Activated naive CD8-positive, alpha-beta T cell treated with anti-CD3 and anti-CD28 coated beads, Interleukin-2, amount 10 ng/mL, durations not matched to agents 7 days and 5 days (primary cell): Measurements from ENCODE around the gene MYH6. TPM values are rescaled to one million over a fixed set of nuclear protein-coding genes. Genes with fewer than 3 reads are reported as not detected.

Experiments used
- ATAC-seq: fragments of 150-1000 bp; cut with Tn5 transposase; one replicate; pipeline ENCODE4 v1.10.0; 2021; ENCODE audit warnings: low read depth, moderate library complexity
- POLR2A ChIA-PET: fragments of 350-600 bp; sonication (Branson Sonifier 250); formaldehyde crosslinking; loops from one replicate; lab custom pipeline; 2021; ENCODE audit warnings: antibody characterized with exemption; lab: Charles Lee
- DNase-seq: peaks from one replicate; pipeline ENCODE4 v3.0.0; 2021
- H3K27ac Mint-ChIP-seq: one replicate; pipeline ENCODE4 v1.8.0; 2022; ENCODE audit warnings: mild to moderate bottlenecking, mixed read lengths
- H3K27me3 Mint-ChIP-seq: one replicate; pipeline ENCODE4 v1.8.0; 2022; ENCODE audit warnings: mild to moderate bottlenecking, moderate library complexity, mixed read lengths
- H3K36me3 Mint-ChIP-seq: one replicate; pipeline ENCODE4 v1.8.0; 2021; ENCODE audit warnings: mild to moderate bottlenecking, mixed read lengths
- H3K4me1 Mint-ChIP-seq: one replicate; pipeline ENCODE4 v1.8.0; 2021; ENCODE audit warnings: mixed read lengths
- H3K4me3 Mint-ChIP-seq: one replicate; pipeline ENCODE4 v1.8.0; 2022; ENCODE audit warnings: mild to moderate bottlenecking, moderate library complexity, mixed read lengths
- H3K9me3 Mint-ChIP-seq: one replicate; pipeline ENCODE4 v1.8.0; 2021; ENCODE audit warnings: mixed read lengths
- microRNA-seq: library from miRNA; unstranded; fragments of <30 nt; microRNA quantifications from one replicate; pipeline ENCODE4 v1.2.0, GENCODE V29; 2022
- total RNA-seq, 2 experiments: library from RNA; stranded (reverse); gene quantifications; one replicate each; pipeline ENCODE4 v1.2.3, GENCODE V29; 2021

MYH6 gene
- total RNA-seq, 2 experiments from 2014 or later, result not detected

DNA sequence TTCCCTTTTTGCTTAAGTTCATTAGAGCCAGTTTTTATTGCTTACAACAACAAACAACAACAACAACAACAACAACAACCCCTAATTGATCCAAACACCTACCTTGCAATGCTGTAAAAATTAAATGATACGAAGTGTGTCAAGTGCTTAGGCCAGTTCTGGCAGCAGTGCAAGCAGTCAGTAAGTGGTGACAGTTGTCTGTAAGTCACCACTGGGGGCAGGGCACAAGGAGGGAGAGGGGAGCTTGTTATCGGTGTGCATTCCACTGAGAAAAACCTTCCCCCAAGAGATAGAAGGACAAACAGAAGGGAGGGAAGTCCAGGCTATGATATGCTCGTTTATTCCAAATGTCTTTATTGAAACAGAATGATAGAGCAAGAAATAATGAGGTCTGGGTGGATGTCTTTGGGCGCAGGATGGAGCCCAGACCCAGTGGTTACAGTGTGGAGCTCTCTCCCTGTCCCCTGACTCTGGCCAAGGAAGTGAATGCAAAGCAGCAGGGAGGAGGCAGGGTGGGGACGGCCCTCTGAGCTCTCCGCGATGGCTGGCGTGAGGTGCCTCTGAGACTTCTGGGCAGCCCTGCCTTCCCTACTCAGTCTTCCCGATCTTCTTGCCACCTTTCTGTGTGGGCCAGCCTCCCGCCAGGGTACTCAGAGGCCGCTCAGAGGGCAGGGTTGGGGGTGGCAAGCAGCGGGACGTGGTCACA is 61.9 kb downstream of the MYH6 start:
- no peak overlapping the region for H3K27ac Mint-ChIP-seq
- POLR2A ChIA-PET, result interaction anchor here (0.6 kb wide), 1 partner anchor 54 kb away, joined by 3 read pairs; no protein-coding TSS in a partner anchor
- DNase-seq (no peak), ATAC-seq (no peak)
- H3K4me1 Mint-ChIP-seq, result peaks cover under 1% of the 10 kb centered on the region
- no peaks in the 10 kb centered on the region for H3K9me3 Mint-ChIP-seq
- H3K27me3 Mint-ChIP-seq, result peaks cover 24% of the 10 kb centered on the region
- H3K4me3 Mint-ChIP-seq, result no peak overlapping the region
- peaks cover under 1% of the 10 kb centered on the region for H3K36me3 Mint-ChIP-seq

GRCh38 chr14:23344481-23344880 is 63.6 kb downstream of the MYH6 start:
- Mint-ChIP-seq H3K9me3 (no peaks in the 10 kb centered on the region), H3K27ac (no peak overlapping the region), H3K4me3 (no peak overlapping the region), H3K27me3 (peaks cover 25% of the 10 kb centered on the region), H3K4me1 (no peaks in the 10 kb centered on the region), H3K36me3 (no peaks in the 10 kb centered on the region)
- ATAC-seq (no peak), DNase-seq (no peak)
- POLR2A ChIA-PET, result no interaction called here

GRCh38 chr14:23339506-23340268 is 68.4 kb downstream of the MYH6 start:
- POLR2A ChIA-PET, result no interaction called here
- Mint-ChIP-seq H3K27ac (no peak overlapping the region), H3K27me3 (peaks cover 30% of the 10 kb centered on the region)

GRCh38 chr14:23335623-23336022 is 72.5 kb downstream of the MYH6 start:
- no peak for DNase-seq
- Mint-ChIP-seq H3K4me3 (no peak overlapping the region), H3K27me3 (peaks cover 14% of the 10 kb centered on the region), H3K36me3 (no peaks in the 10 kb centered on the region), H3K27ac (no peak overlapping the region), H3K4me1 (no peaks in the 10 kb centered on the region), H3K9me3 (peaks cover 3% of the 10 kb centered on the region)
- POLR2A ChIA-PET, result no interaction called here
- ATAC-seq, result no peak

More at GRCh38 chr14:23339506-23340268, 68.4 kb downstream of the MYH6 start:
- Mint-ChIP-seq H3K4me1 (no peaks in the 10 kb centered on the region), H3K4me3 (no peak overlapping the region), H3K36me3 (no peaks in the 10 kb centered on the region), H3K9me3 (peaks cover 3% of the 10 kb centered on the region)
- no peak for DNase-seq
- ATAC-seq, result no peak

Small RNA genes within 50 kb of the gene (microRNA-seq; reads per million reads assigned to microRNA genes)
- not detected for gene MIR208A
- gene MIR208B, result 5.6 reads per million

Other genes with a start within 250 kb of the MYH6 start
- gene SLC7A8, start 224.6 kb downstream of the MYH6 start, total RNA-seq, result 1 to 10 TPM; 1.8 to 3.1 TPM
- not detected for gene RNF212B, start 170.3 kb downstream of the MYH6 start, total RNA-seq
- 10 to 100 TPM; 11.8 to 12.8 TPM for gene HOMEZ, start 122.1 kb downstream of the MYH6 start, total RNA-seq
- 10 to 100 TPM; 50.8 to 51.7 TPM for gene PPP1R3E, start 105.4 kb downstream of the MYH6 start, total RNA-seq
- gene BCL2L2, start 101.4 kb downstream of the MYH6 start, total RNA-seq, result 1 to 10 TPM; 3.7 to 5.7 TPM
- 100 to 1,000 TPM; 207 to 208 TPM for gene PABPN1, start 86.8 kb downstream of the MYH6 start, total RNA-seq
- gene SLC22A17, start 55.4 kb downstream of the MYH6 start, total RNA-seq, result 1 to 10 TPM; 3.4 to 4.8 TPM
- gene EFS, start 43.1 kb downstream of the MYH6 start, total RNA-seq, result not detected
- under 1 TPM in 1 of 2 experiments, not detected in 1; 0.39 TPM for gene IL25, start 35.5 kb downstream of the MYH6 start, total RNA-seq
- not detected for gene CMTM5, start 31.2 kb downstream of the MYH6 start, total RNA-seq
- gene MYH7, start 27.4 kb upstream of the MYH6 start, total RNA-seq, result not detected
- 10 to 100 TPM; 48.0 to 50.8 TPM for gene NGDN, start 61.4 kb upstream of the MYH6 start, total RNA-seq
- 1 to 10 TPM in 1 of 2 experiments, under 1 TPM in 1; 0.75 to 1.4 TPM for gene ZFHX2, start 143.5 kb upstream of the MYH6 start, total RNA-seq
- 10 to 100 TPM; 14.2 to 19.2 TPM for gene THTPA, start 148.0 kb upstream of the MYH6 start, total RNA-seq
- gene AP1G2, start 159.5 kb upstream of the MYH6 start, total RNA-seq, result 100 to 1,000 TPM; 335 to 389 TPM
- gene JPH4, start 170.5 kb upstream of the MYH6 start, total RNA-seq, result not detected
- under 1 TPM in 1 of 2 experiments, not detected in 1; 0.17 TPM for gene DHRS2, start 228.1 kb upstream of the MYH6 start, total RNA-seq